PC-3 (cell line): ENCODE results near the gene UTS2R. TPM values are rescaled to one million over a fixed set of nuclear protein-coding genes. Genes with fewer than 3 reads are reported as not detected.
"Not testable (repeated sequence)": the region's sequence is repeated elsewhere in the genome, so short reads cannot be mapped to it uniquely, and the experiment has no call there.

Experiments used
- ATAC-seq: fragments of 200-7000 bp; cut with Tn5 transposase; 2 replicates; pipeline ENCODE4 v1.9.1; 2020; ENCODE audit warnings: mild to moderate bottlenecking, moderate library complexity
- BruUV-seq: library from RNA; stranded (reverse); fragments of 400-500 nt; replicated peaks from 2 replicates; lab custom pipeline; 2021; lab: Mats Ljungman, UMichigan
- CTCF ChIA-PET: fragments of 300-600 bp; sonication (Branson Sonifier 250); formaldehyde crosslinking; loops from one replicate; lab custom pipeline; 2022; ENCODE audit warnings: antibody characterized with exemption; lab: Charles Lee
- POLR2A ChIA-PET: fragments of 300-600 bp; sonication (Branson Sonifier 250); formaldehyde crosslinking; loops from one replicate; lab custom pipeline; 2022; ENCODE audit warnings: antibody characterized with exemption; ENCODE audit not compliant: unreplicated experiment; lab: Charles Lee
- DNase-seq: peaks from one replicate; pipeline ENCODE4 v3.0.0-alpha.2; 2015
- H2AFZ ChIP-seq: fragments of 300-600 bp; sonication (generic); 2 replicates; pipeline ENCODE4 v1.6.0; 2016; ENCODE audit warnings: antibody characterized with exemption, low read length
- H3F3A ChIP-seq: fragments of 300-600 bp; sonication (generic); one replicate; pipeline ENCODE4 v1.6.0; 2017; ENCODE audit warnings: antibody characterized with exemption, low read length, control low read depth, mild to moderate bottlenecking; ENCODE audit not compliant: unreplicated experiment
- H3K27ac ChIP-seq: fragments of 300-600 bp; sonication (generic); 2 replicates; pipeline ENCODE4 v1.5.1; 2016; ENCODE audit warnings: mild to moderate bottlenecking, low read length
- H3K27me3 ChIP-seq: fragments of 300-600 bp; sonication (generic); 2 replicates; pipeline ENCODE4 v1.6.1; 2016; ENCODE audit warnings: low read length, mixed read lengths
- H3K36me3 ChIP-seq: fragments of 300-600 bp; sonication (generic); 2 replicates; pipeline ENCODE4 v1.6.1; 2016; ENCODE audit warnings: low read depth, mixed run types, low read length, mixed read lengths
- H3K4me1 ChIP-seq: fragments of 300-600 bp; sonication (generic); 2 replicates; pipeline ENCODE4 v1.5.1; 2016; ENCODE audit warnings: low read length; ENCODE audit not compliant: insufficient read depth
- H3K4me2 ChIP-seq: fragments of 300-600 bp; sonication (generic); 2 replicates; pipeline ENCODE4 v1.6.0; 2016; ENCODE audit warnings: low read length
- H3K4me3 ChIP-seq: fragments of 300-600 bp; sonication (generic); 2 replicates; pipeline ENCODE4 v1.5.1; 2016; ENCODE audit warnings: mild to moderate bottlenecking, low read length, mixed read lengths
- H3K79me2 ChIP-seq: fragments of 300-600 bp; sonication (generic); 2 replicates; pipeline ENCODE4 v1.6.1; 2017; ENCODE audit warnings: low read length, mixed read lengths
- H3K9ac ChIP-seq: fragments of 300-600 bp; sonication (generic); 2 replicates; pipeline ENCODE4 v1.6.0; 2016; ENCODE audit warnings: mild to moderate bottlenecking, low read length
- H3K9me2 ChIP-seq: fragments of 300-600 bp; sonication (generic); replicated peaks from 2 replicates; pipeline ENCODE4 v1.6.1; 2016; ENCODE audit warnings: mixed run types, low read length, mixed read lengths
- H3K9me3 ChIP-seq: fragments of 300-600 bp; sonication (generic); 2 replicates; pipeline ENCODE4 v1.6.1; 2016; ENCODE audit warnings: low read length, mixed read lengths
- H4K20me1 ChIP-seq: fragments of 300-600 bp; sonication (generic); 2 replicates; pipeline ENCODE4 v1.6.1; 2016; ENCODE audit warnings: low read length, mixed read lengths
- EZH2 ChIP-seq: fragments of 300-600 bp; sonication (generic); IDR thresholded peaks from one replicate; pipeline ENCODE4 v1.6.1; 2017; ENCODE audit warnings: antibody characterized with exemption, mild to moderate bottlenecking, low read length; ENCODE audit not compliant: unreplicated experiment
- EZH2phosphoT487 ChIP-seq: fragments of 300-600 bp; sonication (generic); IDR thresholded peaks from 2 replicates; pipeline ENCODE4 v1.6.1; 2018; ENCODE audit warnings: mild to moderate bottlenecking, antibody characterized with exemption, low read length, borderline replicate concordance
- intact Hi-C: fragments of 100-400 bp; cut with micrococcal nuclease; formaldehyde crosslinking; loops from 2 replicates; pipeline ENCODE4 v1.9.0; 2023
- total RNA-seq: library from RNA; depleted of rRNA; stranded (reverse); fragments of >200 nt; gene quantifications from 2 replicates; pipeline ENCODE4 v1.2.3, GENCODE V29; 2014
- TF ChIP-seq, protein P1 (sequence below): fragments of 300-600 bp; sonication (generic); conservative IDR thresholded peaks from 2 replicates; pipeline ENCODE4 v1.5.1; 2017; ENCODE audit warnings: antibody characterized with exemption, low read depth, mild to moderate bottlenecking, low read length

Gene UTS2R
- total RNA-seq, 1 experiment from 2014 or later = not detected

- Histone ChIP-seq H3F3A (no peaks in the 10 kb centered on the region), H3K79me2 (no peaks in the 10 kb centered on the region), H3K4me1 (peaks cover 4% of the 10 kb centered on the region; the same call in 1 of the 2 replicates), H3K27me3 (no peaks in the 10 kb centered on the region), H3K27ac (no peak overlapping the region), H3K4me2 (no peak overlapping the region), H3K9me2 (no peaks in the 10 kb centered on the region), H3K9ac (no peak overlapping the region), H3K36me3 (no peaks in the 10 kb centered on the region), H4K20me1 (no peaks in the 10 kb centered on the region), H2AFZ (no peak overlapping the region), H3K4me3 (no peak overlapping the region), H3K9me3 (no peaks in the 10 kb centered on the region)
- CTCF ChIA-PET = no interaction called here
- POLR2A ChIA-PET = no interaction called here
- intact Hi-C loops = no loop called here
- ATAC-seq (no peak), DNase-seq (no peak)
- BruUV-seq = no TSS peak
- TF ChIP-seq, protein P1, sequence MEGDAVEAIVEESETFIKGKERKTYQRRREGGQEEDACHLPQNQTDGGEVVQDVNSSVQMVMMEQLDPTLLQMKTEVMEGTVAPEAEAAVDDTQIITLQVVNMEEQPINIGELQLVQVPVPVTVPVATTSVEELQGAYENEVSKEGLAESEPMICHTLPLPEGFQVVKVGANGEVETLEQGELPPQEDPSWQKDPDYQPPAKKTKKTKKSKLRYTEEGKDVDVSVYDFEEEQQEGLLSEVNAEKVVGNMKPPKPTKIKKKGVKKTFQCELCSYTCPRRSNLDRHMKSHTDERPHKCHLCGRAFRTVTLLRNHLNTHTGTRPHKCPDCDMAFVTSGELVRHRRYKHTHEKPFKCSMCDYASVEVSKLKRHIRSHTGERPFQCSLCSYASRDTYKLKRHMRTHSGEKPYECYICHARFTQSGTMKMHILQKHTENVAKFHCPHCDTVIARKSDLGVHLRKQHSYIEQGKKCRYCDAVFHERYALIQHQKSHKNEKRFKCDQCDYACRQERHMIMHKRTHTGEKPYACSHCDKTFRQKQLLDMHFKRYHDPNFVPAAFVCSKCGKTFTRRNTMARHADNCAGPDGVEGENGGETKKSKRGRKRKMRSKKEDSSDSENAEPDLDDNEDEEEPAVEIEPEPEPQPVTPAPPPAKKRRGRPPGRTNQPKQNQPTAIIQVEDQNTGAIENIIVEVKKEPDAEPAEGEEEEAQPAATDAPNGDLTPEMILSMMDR = no peak
- TF ChIP-seq EZH2 (no peak), EZH2phosphoT487 (no peak)
Measured at GRCh38 chr17:82375359-82376041, 3.9 kb downstream of the UTS2R start.

- Histone ChIP-seq H3K9ac (no peak overlapping the region), H3K36me3 (no peaks in the 10 kb centered on the region), H4K20me1 (no peaks in the 10 kb centered on the region), H3K4me2 (no peak overlapping the region), H3K27ac (no peak overlapping the region), H3K4me1 (no peaks in the 10 kb centered on the region), H2AFZ (no peak overlapping the region), H3K79me2 (no peaks in the 10 kb centered on the region), H3K4me3 (no peak overlapping the region), H3F3A (no peaks in the 10 kb centered on the region), H3K27me3 (no peaks in the 10 kb centered on the region), H3K9me2 (no peaks in the 10 kb centered on the region), H3K9me3 (no peaks in the 10 kb centered on the region)
- intact Hi-C loops = no loop called here
- ChIA-PET CTCF (no interaction called here), POLR2A (no interaction called here)
- TF ChIP-seq EZH2phosphoT487 (no peak), EZH2 (no peak)
- TF ChIP-seq, protein P1 = no peak
- ATAC-seq (no peak; the same call in 1 of the 2 replicates), DNase-seq (no peak)
- no TSS peak for BruUV-seq
Measured at GRCh38 chr17:82376042-82376730, 4.6 kb downstream of the UTS2R start.

- H2AFZ ChIP-seq, H3K9me3 ChIP-seq, CTCF ChIA-PET, H4K20me1 ChIP-seq, H3K4me1 ChIP-seq, intact Hi-C loops, POLR2A ChIA-PET, H3K27me3 ChIP-seq, H3K79me2 ChIP-seq, DNase-seq, H3F3A ChIP-seq, BruUV-seq, ATAC-seq, H3K27ac ChIP-seq, H3K9ac ChIP-seq, H3K4me3 ChIP-seq, H3K9me2 ChIP-seq, H3K4me2 ChIP-seq, H3K36me3 ChIP-seq: not testable (repeated sequence)
Measured at GRCh38 chr17:82377294-82377693, 5.7 kb downstream of the UTS2R start.
